Measurements from ENCODE around the gene AP2A1.

The AP2A1 gene

GRCh38 chr19:49849433-49850220 is 82.8 kb downstream of the AP2A1 start:
- in situ Hi-C loops (cut with MboI; ENCODE audit: low pct_unique_long_range_greater_than_20kb, low sequenced_read_pairs): no loop called here
- DNase-seq: no peak

DNA sequence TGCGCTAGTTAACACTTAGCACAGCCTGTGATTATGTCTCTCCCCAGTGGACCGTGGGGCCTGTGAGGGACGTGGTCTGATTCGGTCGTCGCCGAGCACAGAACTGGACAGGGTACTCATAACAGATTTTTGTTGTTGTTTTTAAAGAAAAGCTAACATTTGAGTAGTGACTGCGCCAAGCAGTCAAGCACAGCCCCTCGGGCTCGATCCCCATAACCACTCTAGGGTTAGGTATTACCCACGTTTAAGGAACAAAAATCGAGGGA is 83.4 kb downstream of the AP2A1 start:
- in situ Hi-C loops (cut with MboI; ENCODE audit: low pct_unique_long_range_greater_than_20kb, low sequenced_read_pairs): no loop called here
- DNase-seq: no peak

DNA sequence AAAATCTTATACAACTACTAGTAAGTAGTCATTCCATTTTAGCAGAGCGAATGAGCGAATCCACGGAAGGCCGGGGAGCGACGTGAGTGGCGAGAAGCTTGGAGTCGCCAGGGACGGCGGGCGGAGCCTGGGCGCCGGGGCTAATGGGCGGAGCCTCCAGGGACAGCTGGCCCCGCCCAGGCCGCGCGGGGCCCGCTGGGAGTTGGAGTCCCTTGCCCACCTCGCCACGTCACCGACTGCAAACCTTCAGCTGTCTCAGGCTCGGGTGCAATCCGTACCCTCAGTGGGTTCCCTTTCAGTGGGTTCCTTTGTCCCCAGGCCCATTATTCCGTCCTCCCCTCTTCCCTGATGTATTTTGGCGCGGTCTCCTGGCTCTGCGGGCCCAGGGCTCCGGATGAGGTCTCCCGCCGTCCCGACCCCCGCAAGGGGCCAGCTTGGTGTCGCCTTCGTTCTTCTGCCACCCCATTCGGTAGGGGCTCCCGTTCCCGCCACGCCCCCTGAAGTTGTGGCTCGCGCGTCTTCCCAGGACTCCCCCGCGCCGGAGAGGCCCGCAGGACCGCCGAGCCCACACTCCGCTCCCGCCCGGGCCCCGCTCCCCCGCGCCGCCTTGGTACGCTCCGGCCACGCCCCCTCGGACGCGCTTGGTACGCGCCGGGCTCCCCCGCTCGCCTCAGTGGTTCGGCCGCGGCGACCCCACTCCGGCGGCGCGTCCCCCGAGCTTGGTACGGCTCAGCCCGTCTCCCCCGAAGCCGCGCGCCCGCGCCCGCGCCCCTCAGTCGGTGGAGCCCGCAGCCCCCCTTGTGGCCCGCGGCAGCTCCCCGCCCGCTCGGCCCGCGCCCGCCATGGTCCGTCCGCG is 83.9 kb downstream of the AP2A1 start, which contains the start of gene PTOV1:
PTOV1 (plus strand) TSS at position 673 of the 856 bp plus-strand sequence.
- in situ Hi-C loops (cut with MboI; ENCODE audit: low pct_unique_long_range_greater_than_20kb, low sequenced_read_pairs): no loop called here
- DNase-seq: peak; percentile 92

DNA sequence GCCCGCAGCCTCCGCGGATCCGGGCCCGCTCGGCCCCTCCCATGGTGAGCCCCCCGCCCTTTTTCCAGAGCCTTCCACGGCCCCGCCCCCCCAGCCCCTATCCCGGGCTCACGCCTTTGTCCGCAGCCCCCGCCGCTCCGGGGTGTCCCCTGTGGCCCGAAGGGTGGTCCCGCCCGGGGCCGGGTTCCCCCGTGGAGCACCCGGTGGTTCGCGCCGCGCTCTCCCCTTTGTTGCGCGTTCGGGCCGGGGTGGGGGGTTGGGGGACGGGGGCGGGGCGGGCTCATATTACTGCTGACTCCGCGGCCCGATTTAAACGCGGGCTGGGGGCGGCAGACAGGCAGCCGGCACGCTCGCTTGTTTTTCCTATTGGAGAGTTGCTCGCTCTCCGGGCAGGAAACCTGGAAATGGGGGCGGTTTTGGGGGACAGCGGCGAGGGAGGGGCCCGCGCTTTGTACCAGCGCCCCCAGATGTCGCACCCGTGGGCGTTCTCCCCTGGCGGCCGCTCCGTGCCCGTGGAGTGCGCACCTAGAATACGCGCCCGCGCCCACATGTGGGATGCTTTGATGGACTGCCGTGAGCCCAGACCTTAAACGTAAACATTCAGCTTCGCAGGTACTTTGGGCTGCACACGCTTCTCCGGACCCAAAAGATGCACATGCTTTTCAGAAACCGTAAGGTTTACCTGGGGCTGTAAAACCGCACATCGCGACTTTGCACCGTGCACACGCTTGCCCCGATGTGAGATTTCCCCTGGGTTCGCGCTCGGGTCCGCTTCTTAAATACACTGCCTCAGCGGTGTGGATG is 84.9 kb downstream of the AP2A1 start:
- no peak for DNase-seq
- in situ Hi-C loops (cut with MboI; ENCODE audit: low pct_unique_long_range_greater_than_20kb, low sequenced_read_pairs): no loop called here

DNA sequence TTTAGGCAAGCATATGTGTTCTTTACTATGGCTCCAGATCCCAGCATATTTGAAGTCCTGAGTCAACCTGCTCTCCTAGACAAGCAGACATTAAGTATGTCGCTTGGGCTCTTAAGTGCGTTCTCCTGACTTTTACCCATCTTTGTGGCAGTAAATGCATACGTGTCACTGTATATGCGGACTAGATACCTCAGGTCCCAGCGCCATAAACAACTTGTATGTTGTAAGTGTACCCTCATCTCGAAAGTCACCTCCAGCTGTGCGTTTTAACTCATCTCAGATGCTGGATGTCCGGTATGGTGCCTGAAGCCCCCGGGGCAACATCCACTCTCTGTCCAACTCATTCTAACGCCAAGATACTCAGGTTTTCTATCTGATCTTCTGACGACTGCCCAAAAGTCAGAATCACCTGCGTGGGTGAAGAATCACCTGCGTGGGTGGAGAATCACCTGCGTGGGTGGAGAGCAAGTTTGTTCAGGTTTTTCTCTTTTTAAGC is 85.9 kb downstream of the AP2A1 start:
- no peak for DNase-seq
- in situ Hi-C loops (cut with MboI; ENCODE audit: low pct_unique_long_range_greater_than_20kb, low sequenced_read_pairs): no loop called here

- in situ Hi-C loops (cut with MboI; ENCODE audit: low pct_unique_long_range_greater_than_20kb, low sequenced_read_pairs): no loop called here
- no peak for DNase-seq
These were observed 87.1 kb downstream of the AP2A1 start for GRCh38 chr19:49853852-49854377.

DNA sequence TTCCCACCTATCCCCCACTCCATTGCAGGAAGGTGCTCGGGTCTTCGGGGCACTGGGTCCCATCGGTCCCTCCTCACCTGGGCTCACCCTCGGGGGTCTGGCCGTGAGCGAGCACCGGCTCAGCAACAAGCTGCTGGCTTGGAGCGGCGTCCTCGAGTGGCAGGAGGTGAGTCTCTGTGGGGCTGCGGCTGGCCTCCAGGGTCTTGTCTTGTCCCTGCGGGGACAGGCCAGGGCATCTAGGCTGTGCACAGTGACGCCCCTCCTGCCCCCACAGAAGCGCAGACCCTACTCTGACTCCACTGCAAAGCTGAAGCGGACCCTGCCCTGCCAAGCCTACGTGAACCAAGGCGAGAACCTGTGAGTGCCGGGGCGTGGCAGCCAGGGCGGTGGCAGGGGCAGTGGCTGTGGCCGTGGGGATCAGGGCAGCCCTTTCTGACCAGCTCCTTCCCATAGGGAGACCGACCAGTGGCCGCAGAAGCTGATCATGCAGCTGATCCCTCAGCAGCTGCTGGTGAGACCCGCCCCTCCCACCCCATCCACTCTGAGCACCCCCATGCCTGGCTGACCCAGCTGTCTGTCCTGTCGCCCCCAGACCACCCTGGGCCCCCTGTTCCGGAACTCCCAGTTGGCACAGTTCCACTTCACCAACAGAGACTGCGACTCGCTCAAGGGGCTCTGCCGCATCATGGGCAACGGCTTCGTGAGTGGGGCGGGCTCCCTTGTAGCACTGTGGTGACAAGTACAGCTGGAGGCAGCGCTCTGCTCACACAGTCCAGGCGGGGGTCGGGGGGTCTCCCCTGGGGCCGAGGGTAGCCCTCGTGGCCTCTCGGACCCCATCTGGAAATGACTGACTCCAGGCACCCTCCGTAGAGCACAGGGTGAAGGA is 87.8 kb downstream of the AP2A1 start:
- no peak for DNase-seq
- in situ Hi-C loops (cut with MboI; ENCODE audit: low pct_unique_long_range_greater_than_20kb, low sequenced_read_pairs): no loop called here

GRCh38 chr19:49855277-49855675 is 88.5 kb downstream of the AP2A1 start:
- in situ Hi-C loops (cut with MboI; ENCODE audit: low pct_unique_long_range_greater_than_20kb, low sequenced_read_pairs): no loop called here
- no peak for DNase-seq

DNA sequence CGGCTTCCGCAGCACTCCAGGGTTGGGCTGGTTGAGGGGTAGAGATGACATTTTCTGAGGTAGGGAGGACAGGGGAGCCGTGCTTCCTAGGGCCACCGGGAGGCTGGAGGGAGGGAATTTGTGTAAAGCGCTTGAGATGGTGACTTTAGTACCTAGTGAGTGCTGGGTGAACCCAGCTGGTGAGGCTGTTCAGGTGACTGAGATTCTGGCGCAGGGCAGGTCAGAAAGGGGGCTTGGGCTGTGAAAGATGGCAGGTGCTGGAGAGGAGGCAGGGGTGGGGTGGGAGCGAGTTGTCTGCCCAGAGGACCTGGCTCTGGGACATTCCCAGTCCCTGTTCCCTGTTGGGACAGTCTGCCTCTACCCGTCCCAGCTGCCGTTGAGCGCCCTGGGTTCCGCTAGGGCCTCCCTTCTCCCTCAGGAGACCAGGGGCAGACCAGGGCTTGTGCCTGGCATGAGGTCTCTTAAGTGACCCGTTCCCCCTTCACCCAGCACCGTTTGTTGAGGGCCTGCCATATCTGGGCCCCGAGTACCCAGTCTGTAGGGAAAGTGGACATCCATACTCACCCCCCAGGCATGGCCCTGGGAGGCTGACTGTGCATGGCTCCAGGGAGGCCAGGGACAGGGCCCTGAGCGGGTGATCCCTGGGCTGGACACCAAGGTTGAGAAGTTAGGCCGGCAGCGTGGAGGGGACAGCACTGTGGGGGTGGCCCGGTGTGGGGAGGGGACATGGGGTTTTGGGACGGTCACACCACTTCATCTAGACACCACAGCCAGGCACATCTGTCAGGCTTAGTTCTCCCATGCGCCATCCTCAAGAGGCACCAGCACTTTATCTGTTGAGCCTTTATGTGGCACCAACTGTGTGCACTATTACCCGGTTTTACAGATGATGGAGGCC is 89.1 kb downstream of the AP2A1 start:
- no peak for DNase-seq
- in situ Hi-C loops (cut with MboI; ENCODE audit: low pct_unique_long_range_greater_than_20kb, low sequenced_read_pairs): no loop called here

DNA sequence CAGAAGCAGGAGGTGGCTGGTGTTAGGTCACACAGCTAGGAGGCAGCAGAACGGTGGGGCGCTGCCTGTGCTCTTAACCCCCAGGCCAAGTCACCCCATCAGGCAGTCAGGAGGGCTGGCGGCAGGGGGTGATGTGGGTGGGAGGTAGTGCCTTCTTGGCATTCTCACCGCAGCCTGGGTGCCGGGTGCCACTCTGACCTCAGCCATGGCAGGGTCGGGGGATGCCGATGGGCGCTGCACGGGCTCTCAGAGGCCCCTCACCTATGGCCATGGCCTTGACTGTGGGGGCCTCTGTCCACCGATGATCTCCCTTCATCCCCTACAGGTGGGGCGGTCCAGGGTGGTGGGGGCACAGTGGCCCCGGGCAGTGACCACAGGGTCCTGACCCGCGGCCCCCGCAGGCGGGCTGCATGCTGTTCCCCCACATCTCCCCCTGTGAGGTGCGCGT is 89.8 kb downstream of the AP2A1 start:
- in situ Hi-C loops (cut with MboI; ENCODE audit: low pct_unique_long_range_greater_than_20kb, low sequenced_read_pairs): no loop called here
- no peak for DNase-seq
